ENCODE results near the gene ERG28. TPM values are rescaled to one million over a fixed set of nuclear protein-coding genes. Genes with fewer than 3 reads are reported as not detected.

Gene ERG28
- total and polyA plus RNA-seq, 2 experiments from 2014 or later, result 38.4 to 74.4 TPM

DNA sequence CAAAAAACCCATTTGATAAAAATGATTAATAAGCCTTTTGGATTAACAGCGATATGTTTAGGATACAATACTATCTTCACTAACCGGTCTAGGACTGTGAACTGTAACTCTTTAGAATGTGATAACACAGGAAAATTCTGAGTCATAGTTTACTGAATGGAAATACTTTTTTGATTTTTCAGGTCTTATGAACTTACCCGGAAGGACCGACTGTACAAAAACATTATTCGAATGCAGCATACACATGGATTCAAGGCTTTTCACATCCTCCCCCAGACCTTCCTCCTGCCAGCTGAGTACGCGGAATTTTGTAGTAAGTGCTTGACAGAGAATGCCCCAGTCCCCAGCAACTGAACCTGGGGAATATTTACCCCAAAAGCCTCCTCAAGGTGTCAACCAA, 29.3 kb upstream of the ERG28 start:
- H3K9me2 ChIP-seq (replicated peaks; ENCODE audit: insufficient read depth), result no peaks in the 10 kb centered on the region
- H3K4me3 ChIP-seq, result no peak overlapping the region
- TF ChIP-seq, protein P1, sequence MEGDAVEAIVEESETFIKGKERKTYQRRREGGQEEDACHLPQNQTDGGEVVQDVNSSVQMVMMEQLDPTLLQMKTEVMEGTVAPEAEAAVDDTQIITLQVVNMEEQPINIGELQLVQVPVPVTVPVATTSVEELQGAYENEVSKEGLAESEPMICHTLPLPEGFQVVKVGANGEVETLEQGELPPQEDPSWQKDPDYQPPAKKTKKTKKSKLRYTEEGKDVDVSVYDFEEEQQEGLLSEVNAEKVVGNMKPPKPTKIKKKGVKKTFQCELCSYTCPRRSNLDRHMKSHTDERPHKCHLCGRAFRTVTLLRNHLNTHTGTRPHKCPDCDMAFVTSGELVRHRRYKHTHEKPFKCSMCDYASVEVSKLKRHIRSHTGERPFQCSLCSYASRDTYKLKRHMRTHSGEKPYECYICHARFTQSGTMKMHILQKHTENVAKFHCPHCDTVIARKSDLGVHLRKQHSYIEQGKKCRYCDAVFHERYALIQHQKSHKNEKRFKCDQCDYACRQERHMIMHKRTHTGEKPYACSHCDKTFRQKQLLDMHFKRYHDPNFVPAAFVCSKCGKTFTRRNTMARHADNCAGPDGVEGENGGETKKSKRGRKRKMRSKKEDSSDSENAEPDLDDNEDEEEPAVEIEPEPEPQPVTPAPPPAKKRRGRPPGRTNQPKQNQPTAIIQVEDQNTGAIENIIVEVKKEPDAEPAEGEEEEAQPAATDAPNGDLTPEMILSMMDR (IDR thresholded peaks at IDR 0.05; ENCODE audit: poor library complexity), result no peak
- TF ChIP-seq EZH2phosphoT487 (IDR thresholded peaks at IDR 0.05; ENCODE audit: low read depth, severe bottlenecking, unreplicated experiment), result no peak
- no peak for TF ChIP-seq EZH2 (IDR thresholded peaks at IDR 0.05; ENCODE audit: borderline replicate concordance)
- no peak overlapping the region for H3K4me2 ChIP-seq
- no peaks in the 10 kb centered on the region for H3K36me3 ChIP-seq (replicated peaks; ENCODE audit: insufficient read depth, low read depth)
- H2AFZ ChIP-seq, result no peak overlapping the region
- H3K9me3 ChIP-seq (ENCODE audit: low read depth), result peaks cover 3% of the 10 kb centered on the region
- H3K27ac ChIP-seq, result no peak overlapping the region
- 91% methylated on average over 7 of the region's 7 CpGs for WGBS (ENCODE audit: low lambda C conversion rate, missing lambda C conversion rate)
- no peaks in the 10 kb centered on the region for H3K79me2 ChIP-seq
- H3K4me1 ChIP-seq (ENCODE audit: insufficient read depth), result no peaks in the 10 kb centered on the region
- no peak for DNase-seq (ENCODE audit: low spot score)
- H3K27me3 ChIP-seq, result no peaks in the 10 kb centered on the region
- H4K20me1 ChIP-seq (ENCODE audit: insufficient read depth, poor library complexity, severe bottlenecking), result no peaks in the 10 kb centered on the region

DNA sequence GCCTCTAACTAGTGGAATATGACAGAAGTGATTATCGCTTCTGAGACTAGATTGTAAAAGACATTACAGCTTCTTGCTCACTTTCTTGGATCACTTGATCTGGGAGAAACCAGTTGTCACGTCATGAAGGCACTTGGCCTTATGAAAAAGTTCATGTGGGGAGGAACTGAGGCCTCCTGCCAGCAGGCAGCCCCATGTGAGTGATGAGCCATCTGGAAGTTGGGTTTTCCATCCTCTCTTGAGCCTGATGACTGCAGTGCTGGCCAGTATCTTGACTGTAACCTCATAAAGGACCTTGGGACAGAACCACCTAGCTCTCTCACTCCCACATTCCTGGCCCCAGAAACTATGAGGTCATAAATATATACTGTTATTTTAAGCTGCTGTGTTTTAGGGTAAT, 28.3 kb upstream of the ERG28 start:
- H4K20me1 ChIP-seq (ENCODE audit: insufficient read depth, poor library complexity, severe bottlenecking), result no peaks in the 10 kb centered on the region
- H3K9me3 ChIP-seq (ENCODE audit: low read depth), result no peaks in the 10 kb centered on the region
- no peak overlapping the region for H2AFZ ChIP-seq
- no peaks in the 10 kb centered on the region for H3K36me3 ChIP-seq (replicated peaks; ENCODE audit: insufficient read depth, low read depth)
- H3K4me2 ChIP-seq, result no peak overlapping the region
- H3K27me3 ChIP-seq, result no peaks in the 10 kb centered on the region
- DNase-seq (ENCODE audit: low spot score), result no peak
- no peak overlapping the region for H3K27ac ChIP-seq
- 98% methylated on average over 2 of the region's 2 CpGs for WGBS (ENCODE audit: low lambda C conversion rate, missing lambda C conversion rate)
- H3K79me2 ChIP-seq, result no peaks in the 10 kb centered on the region
- no peaks in the 10 kb centered on the region for H3K4me1 ChIP-seq (ENCODE audit: insufficient read depth)
- H3K4me3 ChIP-seq, result no peak overlapping the region
- no peaks in the 10 kb centered on the region for H3K9me2 ChIP-seq (replicated peaks; ENCODE audit: insufficient read depth)
- TF ChIP-seq EZH2 (IDR thresholded peaks at IDR 0.05; ENCODE audit: borderline replicate concordance) (no peak), EZH2phosphoT487 (IDR thresholded peaks at IDR 0.05; ENCODE audit: low read depth, severe bottlenecking, unreplicated experiment) (no peak)
- TF ChIP-seq, protein P1 (IDR thresholded peaks at IDR 0.05; ENCODE audit: poor library complexity), result no peak

DNA sequence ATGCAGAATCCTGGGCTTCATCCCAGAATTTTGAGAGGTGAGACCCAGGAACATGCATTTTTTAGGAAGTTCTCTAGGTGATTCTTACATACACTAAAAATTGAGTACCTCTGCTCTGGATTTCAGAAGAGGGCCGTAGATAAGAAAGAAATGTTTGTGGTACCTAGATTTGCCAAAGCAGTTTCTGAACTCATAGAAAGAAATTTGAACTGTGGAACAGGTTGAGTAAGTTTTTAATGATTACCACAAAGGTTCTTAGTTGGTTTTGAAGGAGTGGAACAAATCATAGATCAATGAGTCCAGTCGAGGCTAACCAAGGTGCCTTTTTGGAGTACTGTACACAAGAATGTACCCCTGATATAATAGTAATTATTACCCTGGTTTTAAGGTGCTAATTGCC, 25.2 kb upstream of the ERG28 start:
- 68% methylated on average over 2 of the region's 2 CpGs for WGBS (ENCODE audit: low lambda C conversion rate, missing lambda C conversion rate)
- no peak for TF ChIP-seq EZH2 (IDR thresholded peaks at IDR 0.05; ENCODE audit: borderline replicate concordance)
- TF ChIP-seq, protein P1 (IDR thresholded peaks at IDR 0.05; ENCODE audit: poor library complexity), result no peak
- H3K4me2 ChIP-seq, result no peak overlapping the region
- no peaks in the 10 kb centered on the region for H3K9me2 ChIP-seq (replicated peaks; ENCODE audit: insufficient read depth)
- no peaks in the 10 kb centered on the region for H3K4me1 ChIP-seq (ENCODE audit: insufficient read depth)
- no peaks in the 10 kb centered on the region for H3K27me3 ChIP-seq
- H3K9me3 ChIP-seq (ENCODE audit: low read depth), result no peaks in the 10 kb centered on the region
- H3K27ac ChIP-seq, result no peak overlapping the region
- DNase-seq (ENCODE audit: low spot score), result no peak
- no peak overlapping the region for H3K4me3 ChIP-seq
- no peaks in the 10 kb centered on the region for H3K36me3 ChIP-seq (replicated peaks; ENCODE audit: insufficient read depth, low read depth)
- H2AFZ ChIP-seq, result no peak overlapping the region
- no peaks in the 10 kb centered on the region for H3K79me2 ChIP-seq
- H4K20me1 ChIP-seq (ENCODE audit: insufficient read depth, poor library complexity, severe bottlenecking), result no peaks in the 10 kb centered on the region

Measured in hepatocyte (in vitro differentiated cells).